Parathyroid adenoma (tissue), 2 donors: ENCODE data around the gene MRPL1.

Experiments used
- H2AFZ ChIP-seq: fragments of 300-600 bp; sonication (generic); one replicate; pipeline ENCODE4 v1.7.0; 2017; ENCODE audit warnings: antibody characterized with exemption, mild to moderate bottlenecking
- H3K27ac ChIP-seq: fragments of 300-600 bp; sonication (generic); one replicate; pipeline ENCODE4 v1.7.0; 2017
- H3K27me3 ChIP-seq: fragments of 300-600 bp; sonication (generic); one replicate; pipeline ENCODE4 v1.7.0; 2017; ENCODE audit warnings: low read length; ENCODE audit not compliant: control insufficient read depth, insufficient read depth
- H3K36me3 ChIP-seq: fragments of 300-600 bp; sonication (generic); one replicate; pipeline ENCODE4 v1.7.0; 2017; ENCODE audit warnings: low read length; ENCODE audit not compliant: control insufficient read depth, insufficient read depth
- H3K4me1 ChIP-seq: fragments of 300-600 bp; sonication (generic); one replicate; pipeline ENCODE4 v1.7.0; 2017; ENCODE audit warnings: control low read depth
- H3K4me2 ChIP-seq: fragments of 300-600 bp; sonication (generic); one replicate; pipeline ENCODE4 v1.7.0; 2017; ENCODE audit warnings: low read length
- H3K4me3 ChIP-seq: fragments of 300-600 bp; sonication (generic); one replicate; pipeline ENCODE4 v1.7.0; 2017; ENCODE audit warnings: low read depth, low read length
- H3K79me2 ChIP-seq: fragments of 300-600 bp; sonication (generic); one replicate; pipeline ENCODE4 v1.7.0; 2017; ENCODE audit warnings: control low read depth
- H3K9ac ChIP-seq: fragments of 300-600 bp; sonication (generic); one replicate; pipeline ENCODE4 v1.7.0; 2017; ENCODE audit warnings: mild to moderate bottlenecking
- H3K9me3 ChIP-seq: fragments of 300-600 bp; sonication (generic); one replicate; pipeline ENCODE4 v1.7.0; 2017; ENCODE audit warnings: low read length; ENCODE audit not compliant: control insufficient read depth
- CTCF ChIP-seq: fragments of 300-600 bp; sonication (generic); IDR thresholded peaks from one replicate; pipeline ENCODE4 v1.7.0; 2017; ENCODE audit warnings: antibody characterized with exemption, mild to moderate bottlenecking
- donor health status: primary hyperparathyroidism.

Gene MRPL1

GRCh38 chr4:77833126-77833724, 29.4 kb upstream of the MRPL1 start:
- no peak for TF ChIP-seq CTCF

GRCh38 chr4:77834403-77834802, 28.2 kb upstream of the MRPL1 start:
- Histone ChIP-seq H3K9me3 (no peaks in the 10 kb centered on the region), H3K9ac (no peak overlapping the region), H3K4me2 (no peak overlapping the region), H3K27ac (no peak overlapping the region), H3K79me2 (no peaks in the 10 kb centered on the region), H3K27me3 (no peaks in the 10 kb centered on the region), H3K4me3 (no peak overlapping the region), H2AFZ (no peak overlapping the region), H3K4me1 (no peaks in the 10 kb centered on the region), H3K36me3 (no peaks in the 10 kb centered on the region)
- TF ChIP-seq CTCF, result no peak

More at GRCh38 chr4:77833126-77833724, 29.4 kb upstream of the MRPL1 start:
- Histone ChIP-seq H3K27ac (no peak overlapping the region), H3K9me3 (no peaks in the 10 kb centered on the region), H3K27me3 (no peaks in the 10 kb centered on the region), H3K4me3 (no peak overlapping the region), H3K9ac (no peak overlapping the region), H3K4me2 (no peak overlapping the region), H2AFZ (no peak overlapping the region), H3K4me1 (no peaks in the 10 kb centered on the region), H3K36me3 (no peaks in the 10 kb centered on the region), H3K79me2 (no peaks in the 10 kb centered on the region)

- no peak for TF ChIP-seq CTCF
- no peak overlapping the region for H3K9ac ChIP-seq
- no peak overlapping the region for H3K4me2 ChIP-seq
- no peaks in the 10 kb centered on the region for H3K27me3 ChIP-seq
- no peak overlapping the region for H3K27ac ChIP-seq
- H3K4me1 ChIP-seq, result no peaks in the 10 kb centered on the region
- no peak overlapping the region for H3K4me3 ChIP-seq
- H3K79me2 ChIP-seq, result no peaks in the 10 kb centered on the region
- no peaks in the 10 kb centered on the region for H3K9me3 ChIP-seq
- no peaks in the 10 kb centered on the region for H3K36me3 ChIP-seq
- no peak overlapping the region for H2AFZ ChIP-seq
These were observed 19.0 kb upstream of the MRPL1 start for GRCh38 chr4:77843628-77844027.

- H3K4me3 ChIP-seq, result no peak overlapping the region
These were observed 18.3 kb upstream of the MRPL1 start for GRCh38 chr4:77844363-77844762.

More at GRCh38 chr4:77844363-77844762, 18.3 kb upstream of the MRPL1 start:
- Histone ChIP-seq H3K9ac (no peak overlapping the region), H3K4me2 (no peak overlapping the region), H2AFZ (no peak overlapping the region), H3K79me2 (no peaks in the 10 kb centered on the region), H3K27ac (no peak overlapping the region), H3K9me3 (no peaks in the 10 kb centered on the region), H3K36me3 (no peaks in the 10 kb centered on the region), H3K27me3 (no peaks in the 10 kb centered on the region), H3K4me1 (no peaks in the 10 kb centered on the region)
- no peak for TF ChIP-seq CTCF
